ENCODE results near the gene BRICD5. TPM values are rescaled to one million over a fixed set of nuclear protein-coding genes. Genes with fewer than 3 reads are reported as not detected.

BRICD5 gene
- total RNA-seq, 2 donors from 2014 or later: 7.7 to 15.2 TPM

GRCh38 chr16:2212362-2213324 is 2.0 kb upstream of the BRICD5 start:
- Histone ChIP-seq H3K9me3 (no peaks in the 10 kb centered on the region), H3K9ac (ENCODE audit: low read depth in 2 of 2, low read length in 2 of 2) (peak overlapping the region; percentile 30 to 76), H3K27me3 (no peaks in the 10 kb centered on the region), H3K4me3 (peak overlapping the region; percentile 95), H3K36me3 (peaks cover 3% of the 10 kb centered on the region), H3K27ac (peak overlapping the region; percentile 17), H3K4me1 (peaks cover 18% of the 10 kb centered on the region)
- intact Hi-C loops (cut with DNase I): no loop called here
- DNase-seq: no peak
- TF ChIP-seq CTCF (IDR thresholded peaks at IDR 0.05): no peak

GRCh38 chr16:2211923-2212347 is 1.3 kb upstream of the BRICD5 start:
- Histone ChIP-seq H3K36me3 (peaks cover 8% of the 10 kb centered on the region), H3K27me3 (no peaks in the 10 kb centered on the region), H3K27ac (no peak overlapping the region), H3K9ac (ENCODE audit: low read depth in 2 of 2, low read length in 2 of 2) (peak overlapping the region in 1 of 2 donors; percentile 76), H3K9me3 (no peaks in the 10 kb centered on the region), H3K4me1 (peaks cover 19% of the 10 kb centered on the region), H3K4me3 (no peak overlapping the region)
- intact Hi-C loops (cut with DNase I): no loop called here
- DNase-seq: no peak
- no peak for TF ChIP-seq CTCF (IDR thresholded peaks at IDR 0.05)

GRCh38 chr16:2210009-2210332 is 692 bp downstream of the BRICD5 start:
- Histone ChIP-seq H3K4me1 (peaks cover 30% of the 10 kb centered on the region), H3K9me3 (no peaks in the 10 kb centered on the region), H3K9ac (ENCODE audit: low read depth in 2 of 2, low read length in 2 of 2) (no peak overlapping the region), H3K27me3 (no peaks in the 10 kb centered on the region), H3K4me3 (no peak overlapping the region), H3K27ac (no peak overlapping the region), H3K36me3 (peaks cover 8% of the 10 kb centered on the region)
- DNase-seq: no peak
- TF ChIP-seq CTCF (IDR thresholded peaks at IDR 0.05): no peak
- intact Hi-C loops (cut with DNase I): no loop called here

GRCh38 chr16:2209258-2210008 is 1.2 kb downstream of the BRICD5 start:
- no peak for DNase-seq
- Histone ChIP-seq H3K4me3 (no peak overlapping the region), H3K27me3 (no peaks in the 10 kb centered on the region), H3K9me3 (no peaks in the 10 kb centered on the region), H3K4me1 (peaks cover 30% of the 10 kb centered on the region), H3K27ac (no peak overlapping the region), H3K9ac (ENCODE audit: low read depth in 2 of 2, low read length in 2 of 2) (no peak overlapping the region), H3K36me3 (peaks cover 8% of the 10 kb centered on the region)
- TF ChIP-seq CTCF (IDR thresholded peaks at IDR 0.05): no peak
- intact Hi-C loops (cut with DNase I): loop anchor here (10.0 kb wide), 1 partner anchor 305 kb away; the partner anchor contains the start of gene ATP6V0C

- no peak overlapping the region for H3K27ac ChIP-seq
- peaks cover 8% of the 10 kb centered on the region for H3K36me3 ChIP-seq
- no peaks in the 10 kb centered on the region for H3K27me3 ChIP-seq
- H3K4me3 ChIP-seq: no peak overlapping the region
- no peaks in the 10 kb centered on the region for H3K9me3 ChIP-seq
- peaks cover 29% of the 10 kb centered on the region for H3K4me1 ChIP-seq
- intact Hi-C loops (cut with DNase I): loop anchor here (10.0 kb wide), 1 partner anchor 306 kb away; the partner anchor contains the start of gene ATP6V0C
- no peak for DNase-seq
- no peak for TF ChIP-seq CTCF (IDR thresholded peaks at IDR 0.05)
- no peak overlapping the region for H3K9ac ChIP-seq (ENCODE audit: low read depth in 2 of 2, low read length in 2 of 2)
Measured at GRCh38 chr16:2208772-2209171, 1.9 kb downstream of the BRICD5 start.

Measured in colonic mucosa (tissue), 4 donors.